Body of pancreas (tissue), 4 donors: ENCODE data around the gene HERPUD1.

Experiments used
- POLR2A ChIP-seq, 3 donors: fragments of 450-650 bp; IDR thresholded peaks; one replicate each; pipeline ENCODE4 v1.6.1; 2016; ENCODE audit warnings: antibody characterized with exemption in 3 of 3, mild to moderate bottlenecking in 2 of 3
- TF ChIP-seq, protein P1 (sequence below), 7 experiments: fragments of 450-650 bp in 4 of 7; fragments of 200-600 bp in 3 of 7; sonication (generic) in 3 of 7; IDR thresholded peaks; one replicate each; pipeline ENCODE4 v1.5.1; 2016 to 2019; ENCODE audit warnings: antibody characterized with exemption in 7 of 7

DNA sequence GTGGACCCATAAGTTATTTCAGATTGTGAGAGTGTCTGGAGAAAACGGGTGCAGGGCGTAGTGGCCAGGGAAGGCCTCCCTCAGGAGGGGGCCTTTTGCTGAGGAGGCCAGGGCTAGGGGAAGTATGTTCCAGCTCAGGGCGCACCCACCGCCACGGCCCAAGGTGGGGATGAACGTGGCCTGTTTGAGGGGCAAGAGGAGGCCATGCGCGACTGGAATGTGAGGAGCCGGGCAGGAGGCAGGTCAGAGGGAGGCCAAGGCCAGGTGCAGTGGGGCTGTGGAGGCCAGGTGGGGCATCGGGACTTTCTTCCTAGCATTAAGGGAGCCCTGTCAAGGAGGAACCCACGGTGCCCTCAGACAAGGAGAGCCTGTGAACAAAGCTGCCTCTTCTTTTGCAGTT lies 40.3 kb upstream of the HERPUD1 start:
- TF ChIP-seq, protein P1, sequence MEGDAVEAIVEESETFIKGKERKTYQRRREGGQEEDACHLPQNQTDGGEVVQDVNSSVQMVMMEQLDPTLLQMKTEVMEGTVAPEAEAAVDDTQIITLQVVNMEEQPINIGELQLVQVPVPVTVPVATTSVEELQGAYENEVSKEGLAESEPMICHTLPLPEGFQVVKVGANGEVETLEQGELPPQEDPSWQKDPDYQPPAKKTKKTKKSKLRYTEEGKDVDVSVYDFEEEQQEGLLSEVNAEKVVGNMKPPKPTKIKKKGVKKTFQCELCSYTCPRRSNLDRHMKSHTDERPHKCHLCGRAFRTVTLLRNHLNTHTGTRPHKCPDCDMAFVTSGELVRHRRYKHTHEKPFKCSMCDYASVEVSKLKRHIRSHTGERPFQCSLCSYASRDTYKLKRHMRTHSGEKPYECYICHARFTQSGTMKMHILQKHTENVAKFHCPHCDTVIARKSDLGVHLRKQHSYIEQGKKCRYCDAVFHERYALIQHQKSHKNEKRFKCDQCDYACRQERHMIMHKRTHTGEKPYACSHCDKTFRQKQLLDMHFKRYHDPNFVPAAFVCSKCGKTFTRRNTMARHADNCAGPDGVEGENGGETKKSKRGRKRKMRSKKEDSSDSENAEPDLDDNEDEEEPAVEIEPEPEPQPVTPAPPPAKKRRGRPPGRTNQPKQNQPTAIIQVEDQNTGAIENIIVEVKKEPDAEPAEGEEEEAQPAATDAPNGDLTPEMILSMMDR (IDR thresholded peaks at IDR 0.05), result no peak
- TF ChIP-seq POLR2A (IDR thresholded peaks at IDR 0.05), result no peak
